Activated B cell treated with CpG ODN at 0.5 μM for 24 hours (primary cell): Measurements from ENCODE around the gene ANKRD9. TPM values are rescaled to one million over a fixed set of nuclear protein-coding genes. Genes with fewer than 3 reads are reported as not detected.
"Not testable (repeated sequence)": the region's sequence is repeated elsewhere in the genome, so short reads cannot be mapped to it uniquely, and the experiment has no call there.

ENCODE experiments used
- ATAC-seq: fragments of 200-7000 bp; cut with Tn5 transposase; one replicate; pipeline ENCODE4 v1.10.0; 2021; ENCODE audit warnings: low read depth, mild to moderate bottlenecking, moderate library complexity
- CTCF ChIA-PET: fragments of 350-600 bp; sonication (Branson Sonifier 250); formaldehyde crosslinking; loops from one replicate; lab custom pipeline; 2021; ENCODE audit warnings: antibody characterized with exemption; lab: Charles Lee
- POLR2A ChIA-PET: fragments of 350-600 bp; sonication (Branson Sonifier 250); formaldehyde crosslinking; loops from one replicate; lab custom pipeline; 2021; ENCODE audit warnings: antibody characterized with exemption; lab: Charles Lee
- DNase-seq: peaks from one replicate; pipeline ENCODE4 v3.0.0; 2022
- H3K27ac Mint-ChIP-seq: one replicate; pipeline ENCODE4 v1.8.0; 2020; ENCODE audit warnings: mixed read lengths
- H3K27me3 Mint-ChIP-seq: one replicate; pipeline ENCODE4 v1.8.0; 2021; ENCODE audit warnings: mixed read lengths
- H3K36me3 Mint-ChIP-seq: one replicate; pipeline ENCODE4 v1.8.0; 2021; ENCODE audit warnings: low read depth, mixed read lengths
- H3K4me1 Mint-ChIP-seq: one replicate; pipeline ENCODE4 v1.8.0; 2021; ENCODE audit warnings: mixed read lengths
- H3K4me3 Mint-ChIP-seq: one replicate; pipeline ENCODE4 v1.8.0; 2020; ENCODE audit warnings: mild to moderate bottlenecking, mixed read lengths
- H3K9me3 Mint-ChIP-seq: one replicate; pipeline ENCODE4 v1.8.0; 2020; ENCODE audit warnings: mixed read lengths
- CTCF ChIP-seq: fragments of 200-600 bp; IDR thresholded peaks from one replicate; pipeline ENCODE4 v1.8.0; 2022; ENCODE audit warnings: antibody characterized with exemption, mild to moderate bottlenecking
- intact Hi-C: fragments of 100-400 bp; cut with micrococcal nuclease; formaldehyde crosslinking; loops from one replicate; pipeline ENCODE4 v1.15.1; 2024
- total RNA-seq: library from RNA; stranded (reverse); gene quantifications from 2 replicates; pipeline ENCODE4 v1.2.3, GENCODE V29; 2022

ANKRD9 gene
- total RNA-seq, 1 donor from 2014 or later = 1.8 TPM

DNA sequence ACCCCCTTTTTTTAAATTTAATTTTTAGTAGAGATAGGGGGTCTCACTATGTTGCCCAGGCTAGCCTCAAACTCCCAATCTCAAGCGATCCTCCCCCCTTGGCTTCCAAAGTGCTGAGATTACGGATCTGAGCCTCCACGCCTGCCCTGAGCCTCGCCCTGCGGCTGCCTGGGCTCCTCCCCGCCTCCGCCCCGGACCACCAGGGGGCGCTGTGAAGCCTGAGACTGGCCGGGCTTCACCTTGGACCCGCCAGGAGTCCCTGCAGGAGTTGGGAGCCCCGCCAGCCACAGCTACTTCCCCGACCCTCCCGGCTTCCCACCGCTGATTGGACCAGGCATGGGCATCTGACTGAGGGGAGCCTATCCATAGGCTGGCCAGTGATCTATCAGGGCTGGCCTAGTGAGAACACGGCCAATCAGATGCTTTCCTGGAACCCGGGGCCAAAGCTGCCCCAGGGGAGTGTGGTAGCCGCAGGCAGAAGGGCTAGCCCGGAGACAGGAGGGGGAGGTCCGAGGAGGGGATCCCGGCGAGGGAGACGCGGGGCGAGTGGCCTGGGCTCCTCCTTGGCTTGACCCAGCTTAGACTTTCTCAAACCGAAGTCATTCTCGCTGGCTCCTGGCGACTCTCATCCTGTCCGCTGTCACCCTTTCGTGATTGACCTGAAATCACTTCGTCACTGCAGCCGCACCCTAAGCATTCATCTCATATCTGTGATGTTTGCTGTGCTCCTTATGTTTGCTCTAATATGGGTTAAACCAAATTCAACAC is 15.1 kb upstream of the ANKRD9 start:
- ChIA-PET POLR2A (interaction anchor here (0.5 to 2.7 kb wide), 12 partner anchors 31 to 603 kb away, joined by 3 to 26 read pairs (median 4); partner anchors contain the start of genes CINP and TECPR2), CTCF (interaction anchor here (0.6 to 2.2 kb wide), 12 partner anchors 9 to 393 kb away, joined by 3 to 19 read pairs (median 4); no protein-coding TSS in a partner anchor)
- Mint-ChIP-seq H3K36me3 (no peaks in the 10 kb centered on the region), H3K27me3 (no peaks in the 10 kb centered on the region), H3K4me3 (peak overlapping the region; percentile 91), H3K9me3 (no peaks in the 10 kb centered on the region), H3K4me1 (peaks cover 28% of the 10 kb centered on the region), H3K27ac (peak overlapping the region; percentile 81)
- DNase-seq (peak; percentile 97), ATAC-seq (peak; percentile 96)
- TF ChIP-seq CTCF = peak; percentile 61
- intact Hi-C loops = loop anchor here (1.0 to 5.0 kb wide), 9 partner anchors 9 to 551 kb away; partner anchors contain the start of genes ANKRD9 and TRAF3

- intact Hi-C loops = loop anchor here (1.0 to 5.0 kb wide), 9 partner anchors 9 to 551 kb away; partner anchors contain the start of genes ANKRD9 and TRAF3
- no peak for TF ChIP-seq CTCF
- ATAC-seq = no peak
- DNase-seq = no peak
- H3K4me3 Mint-ChIP-seq = peak overlapping the region; percentile 91
- CTCF ChIA-PET = interaction anchor here (0.8 to 2.2 kb wide), 5 partner anchors 13 to 170 kb away, joined by 3 to 19 read pairs (median 8); no protein-coding TSS in a partner anchor
- no peaks in the 10 kb centered on the region for H3K9me3 Mint-ChIP-seq
- peaks cover 28% of the 10 kb centered on the region for H3K4me1 Mint-ChIP-seq
- no peaks in the 10 kb centered on the region for H3K36me3 Mint-ChIP-seq
- H3K27ac Mint-ChIP-seq = peak overlapping the region; percentile 41
- no peaks in the 10 kb centered on the region for H3K27me3 Mint-ChIP-seq
- POLR2A ChIA-PET = interaction anchor here (0.5 to 2.7 kb wide), 13 partner anchors 37 to 532 kb away, joined by 3 to 26 read pairs (median 4); partner anchors contain the start of genes CINP and TECPR2
Observed at GRCh38 chr14:102523569-102524450, 14.2 kb upstream of the ANKRD9 start.

- Mint-ChIP-seq H3K4me1 (peaks cover 28% of the 10 kb centered on the region), H3K9me3 (no peaks in the 10 kb centered on the region), H3K36me3 (no peaks in the 10 kb centered on the region), H3K27ac (no peak overlapping the region), H3K4me3 (peak overlapping the region; percentile 28), H3K27me3 (no peaks in the 10 kb centered on the region)
- ChIA-PET CTCF (no interaction called here), POLR2A (interaction anchor here (0.7 to 2.1 kb wide), 3 partner anchors 68 to 531 kb away, joined by 3 to 26 read pairs (median 13); no protein-coding TSS in a partner anchor)
- intact Hi-C loops = loop anchor here (5.0 kb wide), 3 partner anchors 144 to 254 kb away; partner anchors contain the start of gene TRAF3
- DNase-seq (no peak), ATAC-seq (no peak)
- no peak for TF ChIP-seq CTCF
Observed at GRCh38 chr14:102523200-102523568, 13.6 kb upstream of the ANKRD9 start.

- DNase-seq, POLR2A ChIA-PET, H3K9me3 Mint-ChIP-seq, H3K27ac Mint-ChIP-seq, H3K36me3 Mint-ChIP-seq, ATAC-seq, H3K27me3 Mint-ChIP-seq, H3K4me3 Mint-ChIP-seq: not testable (repeated sequence)
- intact Hi-C loops = loop anchor here (5.0 to 10.0 kb wide), 5 partner anchors 148 to 435 kb away; partner anchors contain the start of genes HSP90AA1 and TRAF3
- H3K4me1 Mint-ChIP-seq = peaks cover 18% of the 10 kb centered on the region
- CTCF ChIA-PET = interaction anchor here (2.8 kb wide), 1 partner anchor 82 kb away, joined by 16 read pairs; no protein-coding TSS in a partner anchor
Observed at GRCh38 chr14:102519709-102520108, 10.1 kb upstream of the ANKRD9 start.

GRCh38 chr14:102518063-102518648 is 8.6 kb upstream of the ANKRD9 start:
- peaks cover 6% of the 10 kb centered on the region for H3K4me1 Mint-ChIP-seq
- POLR2A ChIA-PET = no interaction called here
- TF ChIP-seq CTCF = no peak
- H3K36me3 Mint-ChIP-seq = no peaks in the 10 kb centered on the region
- peaks cover 3% of the 10 kb centered on the region for H3K27me3 Mint-ChIP-seq
- H3K27ac Mint-ChIP-seq = no peak overlapping the region
- no peak for ATAC-seq
- H3K4me3 Mint-ChIP-seq = peak overlapping the region; percentile 81
- intact Hi-C loops = loop anchor here (10.0 kb wide), 2 partner anchors 283 to 433 kb away; partner anchors contain the start of gene HSP90AA1
- no peak for DNase-seq
- CTCF ChIA-PET = interaction anchor here (0.6 to 2.8 kb wide), 4 partner anchors 73 to 256 kb away, joined by 3 to 16 read pairs (median 4); no protein-coding TSS in a partner anchor
- no peaks in the 10 kb centered on the region for H3K9me3 Mint-ChIP-seq
